Keratinocyte (primary cell): ENCODE measurements around the gene FES. TPM values are rescaled to one million over a fixed set of nuclear protein-coding genes. Genes with fewer than 3 reads are reported as not detected.

Experiments used
- DNase-seq: peaks from one replicate; pipeline ENCODE4 v3.0.0-alpha.2; 2011; ENCODE audit warnings: low read depth, missing footprints, low spot score
- FAIRE-seq: peaks from 2 replicates; lab custom pipeline; 2011; peaks lifted over from hg19 to GRCh38; lab: Jason Lieb, UNC
- H2AFZ ChIP-seq: 2 replicates; pipeline ENCODE4 v1.6.0; 2012; ENCODE audit warnings: low read length, control low read depth, inconsistent platforms; ENCODE audit not compliant: control insufficient read depth
- H3K27ac ChIP-seq: 2 replicates; pipeline ENCODE4 v1.5.1; 2011; ENCODE audit warnings: low read length; ENCODE audit not compliant: control insufficient read depth, insufficient read depth
- H3K27me3 ChIP-seq: 3 replicates; pipeline ENCODE4 v1.6.0; 2011; ENCODE audit warnings: low read length; ENCODE audit not compliant: control insufficient read depth, insufficient read depth; ENCODE audit errors: extremely low read depth
- H3K36me3 ChIP-seq, 2 experiments: 2 replicates in 1 of 2; 3 replicates in 1 of 2; pipeline ENCODE4 v1.5.1; 2011; ENCODE audit warnings: low read length in 2 of 2, mild to moderate bottlenecking in 1 of 2; ENCODE audit not compliant: control insufficient read depth in 2 of 2, insufficient read depth in 2 of 2; ENCODE audit errors: extremely low read depth in 1 of 2
- H3K4me1 ChIP-seq: 3 replicates; pipeline ENCODE4 v1.5.1; 2011; ENCODE audit warnings: low read length; ENCODE audit not compliant: control insufficient read depth, insufficient read depth; ENCODE audit errors: extremely low read depth
- H3K4me2 ChIP-seq: 3 replicates; pipeline ENCODE4 v1.6.0; 2011; ENCODE audit warnings: low read depth, low read length; ENCODE audit not compliant: control insufficient read depth, insufficient read depth; ENCODE audit errors: extremely low read depth
- H3K4me3 ChIP-seq, 3 experiments: fragments of 200-600 bp in 1 of 3; sonication (generic) in 1 of 3; 2 replicates in 2 of 3; 3 replicates in 1 of 3; pipeline ENCODE4 v1.5.1; 2011 to 2016; ENCODE audit warnings: low read length in 3 of 3, mild to moderate bottlenecking in 3 of 3, control low read depth in 2 of 3, inconsistent platforms in 1 of 3, low read depth in 1 of 3, mixed read lengths in 1 of 3, mixed run types in 1 of 3, moderate library complexity in 1 of 3; ENCODE audit not compliant: control insufficient read depth in 2 of 3, insufficient read depth in 2 of 3; ENCODE audit errors: extremely low read depth in 1 of 3
- H3K79me2 ChIP-seq: 2 replicates; pipeline ENCODE4 v1.6.0; 2012; ENCODE audit warnings: low read length; ENCODE audit not compliant: control insufficient read depth, insufficient read depth
- H3K9ac ChIP-seq: 3 replicates; pipeline ENCODE4 v1.6.0; 2011; ENCODE audit warnings: low read length; ENCODE audit not compliant: control insufficient read depth, insufficient read depth; ENCODE audit errors: extremely low read depth
- H3K9me1 ChIP-seq: 3 replicates; pipeline ENCODE4 v1.6.0; 2011; ENCODE audit warnings: low read length; ENCODE audit not compliant: control insufficient read depth, insufficient read depth; ENCODE audit errors: extremely low read depth
- H3K9me3 ChIP-seq: 2 replicates; pipeline ENCODE4 v1.5.1; 2012; ENCODE audit warnings: low read depth, low read length; ENCODE audit not compliant: control insufficient read depth
- H4K20me1 ChIP-seq: 3 replicates; pipeline ENCODE4 v1.6.0; 2011; ENCODE audit warnings: low read length; ENCODE audit not compliant: control insufficient read depth, insufficient read depth; ENCODE audit errors: extremely low read depth
- CTCF ChIP-seq, 3 experiments: IDR thresholded peaks in 1 of 3; conservative IDR thresholded peaks in 1 of 3; optimal IDR thresholded peaks in 1 of 3; 2 replicates in 2 of 3; 3 replicates in 1 of 3; pipeline versions ENCODE3 to v1.5.1; 2011; ENCODE audit warnings: low read length in 3 of 3, mild to moderate bottlenecking in 3 of 3, moderate library complexity in 2 of 3, control low read depth in 1 of 3, inconsistent platforms in 1 of 3; ENCODE audit not compliant: insufficient read depth in 2 of 3; ENCODE audit errors: extremely low read depth in 1 of 3
- EZH2 ChIP-seq: IDR thresholded peaks from one replicate; pipeline ENCODE4 v1.6.1; 2012; ENCODE audit warnings: inconsistent platforms, mild to moderate bottlenecking, low read length, moderate library complexity
- dilution Hi-C: fragments of 300-500 bp; cut with MboI; formaldehyde crosslinking; loops from one replicate; pipeline ENCODE4 v1.7.0; 2020; ENCODE audit warnings: low sequenced_read_pairs; ENCODE audit not compliant: extremely low pct_ligation_motif_present
- polyA plus RNA-seq, 5 experiments: library from polyadenylated mRNA; depleted of rRNA in 3 of 5; stranded (reverse) in 3 of 5; stranded (forward) in 1 of 5; unstranded in 1 of 5; fragments of >200 nt; gene quantifications; 1 replicate in 1 of 5; 2 replicates in 3 of 5; 3 replicates in 1 of 5; pipeline versions ENCODE4 v1.2.1 to v1.2.3, GENCODE V29; 2011 to 2012; ENCODE audit warnings: missing spikeins in 2 of 5, low read depth in 1 of 5, low replicate concordance in 1 of 5

The FES gene
- polyA plus RNA-seq, 1 donor (not counting 4 experiments of a cell fraction or from before 2014, with no cell fraction given), result 0.34 TPM

- TF ChIP-seq CTCF (optimal IDR thresholded peaks at IDR 0.05 in 1 of 3, IDR thresholded peaks at IDR 0.05 in 1 of 3, conservative IDR thresholded peaks at IDR 0.05 in 1 of 3; ENCODE audit: extremely low read depth in 1 of 3, insufficient read depth in 2 of 3, low read length in 3 of 3) (no peak), EZH2 (no peak)
- DNase-seq (no peak), FAIRE-seq (no peak)
- H3K9me3 ChIP-seq, result no peaks in the 10 kb centered on the region
- H3K27ac ChIP-seq, result no peak overlapping the region
- no peaks in the 10 kb centered on the region for H3K27me3 ChIP-seq
- no peak overlapping the region for H3K4me2 ChIP-seq
- peaks cover 0 to 5% of the 10 kb centered on the region in 2 experiments for H3K36me3 ChIP-seq
- no peaks in the 10 kb centered on the region for H4K20me1 ChIP-seq
- H3K4me3 ChIP-seq, result no peak overlapping the region
- no peak overlapping the region for H2AFZ ChIP-seq
- H3K79me2 ChIP-seq, result no peaks in the 10 kb centered on the region
- dilution Hi-C loops, result no loop called here
- no peak overlapping the region for H3K9ac ChIP-seq
- no peaks in the 10 kb centered on the region for H3K9me1 ChIP-seq
- H3K4me1 ChIP-seq, result no peaks in the 10 kb centered on the region
Observed at GRCh38 chr15:90886291-90886614, 1.9 kb downstream of the FES start.

GRCh38 chr15:90887037-90887481, 2.8 kb downstream of the FES start:
- Histone ChIP-seq H3K36me3 (peaks cover 0 to 4% of the 10 kb centered on the region in 2 experiments), H3K4me3 (no peak overlapping the region), H3K9me3 (no peaks in the 10 kb centered on the region), H3K27ac (no peak overlapping the region), H3K27me3 (no peaks in the 10 kb centered on the region), H3K4me1 (no peaks in the 10 kb centered on the region), H3K9me1 (no peaks in the 10 kb centered on the region), H3K4me2 (no peak overlapping the region), H2AFZ (no peak overlapping the region), H3K79me2 (no peaks in the 10 kb centered on the region), H4K20me1 (no peaks in the 10 kb centered on the region), H3K9ac (no peak overlapping the region)
- dilution Hi-C loops, result no loop called here
- TF ChIP-seq EZH2, result no peak
- TF ChIP-seq CTCF (optimal IDR thresholded peaks at IDR 0.05 in 1 of 3, IDR thresholded peaks at IDR 0.05 in 1 of 3, conservative IDR thresholded peaks at IDR 0.05 in 1 of 3; ENCODE audit: extremely low read depth in 1 of 3, insufficient read depth in 2 of 3, low read length in 3 of 3), result no peak
- no peak for DNase-seq
- FAIRE-seq, result no peak
